WTC11 (cell line): ENCODE results near the gene MYL11. TPM values are rescaled to one million over a fixed set of nuclear protein-coding genes. Genes with fewer than 3 reads are reported as not detected.
"Not testable (repeated sequence)": the region's sequence is repeated elsewhere in the genome, so short reads cannot be mapped to it uniquely, and the experiment has no call there.

ENCODE experiments used
- ATAC-seq: fragments of 200-7000 bp; cut with Tn5 transposase; 2 replicates; pipeline ENCODE4 v1.10.0; 2021; ENCODE audit warnings: mild to moderate bottlenecking, moderate library complexity
- CTCF ChIA-PET: fragments of 300-600 bp; sonication (Branson Sonifier 250); formaldehyde crosslinking; loops from one replicate; lab custom pipeline; 2021; ENCODE audit warnings: antibody characterized with exemption; lab: Charles Lee
- POLR2A ChIA-PET: fragments of 350-600 bp; sonication (Branson Sonifier 250); formaldehyde crosslinking; loops from one replicate; lab custom pipeline; 2021; ENCODE audit warnings: antibody characterized with exemption; lab: Charles Lee
- DNase-seq: peaks from one replicate; pipeline ENCODE4 v3.0.0; 2021; ENCODE audit warnings: low spot score
- H3K27ac Mint-ChIP-seq: 2 replicates; pipeline ENCODE4 v1.8.0; 2021; ENCODE audit warnings: mixed read lengths
- H3K27me3 Mint-ChIP-seq: 2 replicates; pipeline ENCODE4 v1.8.0; 2021; ENCODE audit warnings: low read depth, mild to moderate bottlenecking, moderate library complexity, mixed read lengths
- H3K36me3 Mint-ChIP-seq: 2 replicates; pipeline ENCODE4 v1.8.0; 2021; ENCODE audit warnings: mixed read lengths
- H3K4me1 Mint-ChIP-seq: 2 replicates; pipeline ENCODE4 v1.8.0; 2022; ENCODE audit warnings: mixed read lengths
- H3K4me3 Mint-ChIP-seq: 2 replicates; pipeline ENCODE4 v1.8.0; 2021; ENCODE audit warnings: mild to moderate bottlenecking, moderate library complexity, mixed read lengths
- H3K9me3 Mint-ChIP-seq: 2 replicates; pipeline ENCODE4 v1.8.0; 2021; ENCODE audit warnings: mixed read lengths
- ATF2 ChIP-seq: sonication (generic); formaldehyde crosslinking; IDR thresholded peaks from 2 replicates; pipeline ENCODE4 v1.8.1; 2022; ENCODE audit warnings: low read depth, missing genetic modification reagents, borderline replicate concordance
- ETV6 ChIP-seq: sonication (generic); formaldehyde crosslinking; IDR thresholded peaks from 2 replicates; pipeline ENCODE4 v1.8.1; 2022; ENCODE audit warnings: mild to moderate bottlenecking, missing genetic modification reagents
- GRHL2 ChIP-seq: fragments of 250-450 bp; sonication (Bioruptor Pico); IDR thresholded peaks from 2 replicates; pipeline ENCODE4 v1.8.0; 2022; ENCODE audit warnings: mild to moderate bottlenecking, moderate library complexity; ENCODE audit not compliant: insufficient replicate concordance, severe bottlenecking
- HMGXB4 ChIP-seq: sonication (generic); formaldehyde crosslinking; IDR thresholded peaks from 2 replicates; pipeline ENCODE4 v1.8.1; 2023; ENCODE audit warnings: mild to moderate bottlenecking, moderate library complexity, missing genetic modification reagents
- NR3C1 ChIP-seq: sonication (generic); formaldehyde crosslinking; conservative IDR thresholded peaks from 2 replicates; pipeline ENCODE4 v1.8.1; 2023; ENCODE audit warnings: low read depth, mild to moderate bottlenecking, missing genetic modification reagents
- SMAD4 ChIP-seq: sonication (generic); formaldehyde crosslinking; IDR thresholded peaks from 2 replicates; pipeline ENCODE4 v1.8.0; 2022; ENCODE audit warnings: mild to moderate bottlenecking, missing genetic modification reagents
- TP53 ChIP-seq: sonication (generic); formaldehyde crosslinking; IDR thresholded peaks from 2 replicates; pipeline ENCODE4 v1.8.1; 2023; ENCODE audit warnings: mild to moderate bottlenecking, missing genetic modification reagents
- ZNF232 ChIP-seq: sonication (generic); formaldehyde crosslinking; IDR thresholded peaks from 2 replicates; pipeline ENCODE4 v1.8.0; 2022; ENCODE audit warnings: mild to moderate bottlenecking, missing genetic modification reagents
- ZNF317 ChIP-seq: sonication (generic); formaldehyde crosslinking; IDR thresholded peaks from 2 replicates; pipeline ENCODE4 v1.8.1; 2023; ENCODE audit warnings: low read depth, mild to moderate bottlenecking, moderate library complexity, missing genetic modification reagents, borderline replicate concordance
- ZNF671 ChIP-seq: fragments of 250-450 bp; sonication (Bioruptor Pico); IDR thresholded peaks from 2 replicates; pipeline ENCODE4 v1.8.0; 2021; ENCODE audit warnings: mild to moderate bottlenecking
- total RNA-seq: library from RNA; stranded (reverse); gene quantifications from 3 replicates; pipeline ENCODE4 v1.2.3, GENCODE V29; 2021
- TF ChIP-seq, protein P1 (sequence below): fragments of 250-450 bp; sonication (Bioruptor Pico); IDR thresholded peaks from 2 replicates; pipeline ENCODE4 v1.9.0; 2021; ENCODE audit warnings: mild to moderate bottlenecking, borderline replicate concordance
- TF ChIP-seq, protein P2 (sequence below): sonication (generic); formaldehyde crosslinking; IDR thresholded peaks from 2 replicates; pipeline ENCODE4 v1.8.0; 2023; ENCODE audit warnings: missing genetic modification reagents

MYL11 gene
- total RNA-seq, 1 experiment from 2014 or later: 1.3 TPM

DNA sequence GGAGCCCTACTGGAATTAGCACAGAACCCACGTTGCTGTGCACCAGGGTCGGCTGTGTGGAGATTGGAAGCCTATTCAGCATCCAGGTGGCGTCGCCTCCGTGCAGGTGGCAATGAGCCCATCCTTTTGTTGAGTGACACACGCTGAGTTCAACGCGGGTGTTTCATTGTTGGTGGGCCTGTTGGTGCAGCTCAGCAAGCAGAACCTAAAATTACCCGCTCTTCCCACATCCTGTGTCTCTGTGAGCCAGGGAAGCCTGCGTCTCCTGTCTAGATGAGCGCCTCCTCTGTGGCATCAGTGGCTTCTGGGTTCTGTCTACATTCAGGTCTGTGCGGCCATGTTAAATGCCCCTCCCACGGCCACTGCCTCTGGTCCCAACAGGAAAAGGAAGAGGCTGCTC is 34.0 kb upstream of the MYL11 start (continued):
- TF ChIP-seq, protein P1, sequence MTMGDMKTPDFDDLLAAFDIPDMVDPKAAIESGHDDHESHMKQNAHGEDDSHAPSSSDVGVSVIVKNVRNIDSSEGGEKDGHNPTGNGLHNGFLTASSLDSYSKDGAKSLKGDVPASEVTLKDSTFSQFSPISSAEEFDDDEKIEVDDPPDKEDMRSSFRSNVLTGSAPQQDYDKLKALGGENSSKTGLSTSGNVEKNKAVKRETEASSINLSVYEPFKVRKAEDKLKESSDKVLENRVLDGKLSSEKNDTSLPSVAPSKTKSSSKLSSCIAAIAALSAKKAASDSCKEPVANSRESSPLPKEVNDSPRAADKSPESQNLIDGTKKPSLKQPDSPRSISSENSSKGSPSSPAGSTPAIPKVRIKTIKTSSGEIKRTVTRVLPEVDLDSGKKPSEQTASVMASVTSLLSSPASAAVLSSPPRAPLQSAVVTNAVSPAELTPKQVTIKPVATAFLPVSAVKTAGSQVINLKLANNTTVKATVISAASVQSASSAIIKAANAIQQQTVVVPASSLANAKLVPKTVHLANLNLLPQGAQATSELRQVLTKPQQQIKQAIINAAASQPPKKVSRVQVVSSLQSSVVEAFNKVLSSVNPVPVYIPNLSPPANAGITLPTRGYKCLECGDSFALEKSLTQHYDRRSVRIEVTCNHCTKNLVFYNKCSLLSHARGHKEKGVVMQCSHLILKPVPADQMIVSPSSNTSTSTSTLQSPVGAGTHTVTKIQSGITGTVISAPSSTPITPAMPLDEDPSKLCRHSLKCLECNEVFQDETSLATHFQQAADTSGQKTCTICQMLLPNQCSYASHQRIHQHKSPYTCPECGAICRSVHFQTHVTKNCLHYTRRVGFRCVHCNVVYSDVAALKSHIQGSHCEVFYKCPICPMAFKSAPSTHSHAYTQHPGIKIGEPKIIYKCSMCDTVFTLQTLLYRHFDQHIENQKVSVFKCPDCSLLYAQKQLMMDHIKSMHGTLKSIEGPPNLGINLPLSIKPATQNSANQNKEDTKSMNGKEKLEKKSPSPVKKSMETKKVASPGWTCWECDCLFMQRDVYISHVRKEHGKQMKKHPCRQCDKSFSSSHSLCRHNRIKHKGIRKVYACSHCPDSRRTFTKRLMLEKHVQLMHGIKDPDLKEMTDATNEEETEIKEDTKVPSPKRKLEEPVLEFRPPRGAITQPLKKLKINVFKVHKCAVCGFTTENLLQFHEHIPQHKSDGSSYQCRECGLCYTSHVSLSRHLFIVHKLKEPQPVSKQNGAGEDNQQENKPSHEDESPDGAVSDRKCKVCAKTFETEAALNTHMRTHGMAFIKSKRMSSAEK (CRISPR knock-in tag): no peak
- TF ChIP-seq HMGXB4 (CRISPR knock-in tag): no peak
- TF ChIP-seq, protein P2, sequence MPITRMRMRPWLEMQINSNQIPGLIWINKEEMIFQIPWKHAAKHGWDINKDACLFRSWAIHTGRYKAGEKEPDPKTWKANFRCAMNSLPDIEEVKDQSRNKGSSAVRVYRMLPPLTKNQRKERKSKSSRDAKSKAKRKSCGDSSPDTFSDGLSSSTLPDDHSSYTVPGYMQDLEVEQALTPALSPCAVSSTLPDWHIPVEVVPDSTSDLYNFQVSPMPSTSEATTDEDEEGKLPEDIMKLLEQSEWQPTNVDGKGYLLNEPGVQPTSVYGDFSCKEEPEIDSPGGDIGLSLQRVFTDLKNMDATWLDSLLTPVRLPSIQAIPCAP (CRISPR knock-in tag): no peak
- TF ChIP-seq NR3C1 (CRISPR knock-in tag): no peak
- TF ChIP-seq ZNF671 (CRISPR knock-in tag): no peak
- TF ChIP-seq ATF2 (CRISPR knock-in tag): no peak
- no peak for TF ChIP-seq SMAD4 (CRISPR knock-in tag)

- not testable (repeated sequence) for H3K27me3 Mint-ChIP-seq, H3K9me3 Mint-ChIP-seq, DNase-seq, H3K27ac Mint-ChIP-seq, ATAC-seq, H3K4me1 Mint-ChIP-seq, H3K4me3 Mint-ChIP-seq, H3K36me3 Mint-ChIP-seq
- ChIA-PET POLR2A (interaction anchor here (0.7 kb wide), 1 partner anchor 14 kb away, joined by 7 read pairs; no protein-coding TSS in a partner anchor), CTCF (interaction anchor here (0.6 kb wide), 1 partner anchor 22 kb away, joined by 3 read pairs; no protein-coding TSS in a partner anchor)
Observed at GRCh38 chr16:30341971-30342370, 32.6 kb upstream of the MYL11 start.

DNA sequence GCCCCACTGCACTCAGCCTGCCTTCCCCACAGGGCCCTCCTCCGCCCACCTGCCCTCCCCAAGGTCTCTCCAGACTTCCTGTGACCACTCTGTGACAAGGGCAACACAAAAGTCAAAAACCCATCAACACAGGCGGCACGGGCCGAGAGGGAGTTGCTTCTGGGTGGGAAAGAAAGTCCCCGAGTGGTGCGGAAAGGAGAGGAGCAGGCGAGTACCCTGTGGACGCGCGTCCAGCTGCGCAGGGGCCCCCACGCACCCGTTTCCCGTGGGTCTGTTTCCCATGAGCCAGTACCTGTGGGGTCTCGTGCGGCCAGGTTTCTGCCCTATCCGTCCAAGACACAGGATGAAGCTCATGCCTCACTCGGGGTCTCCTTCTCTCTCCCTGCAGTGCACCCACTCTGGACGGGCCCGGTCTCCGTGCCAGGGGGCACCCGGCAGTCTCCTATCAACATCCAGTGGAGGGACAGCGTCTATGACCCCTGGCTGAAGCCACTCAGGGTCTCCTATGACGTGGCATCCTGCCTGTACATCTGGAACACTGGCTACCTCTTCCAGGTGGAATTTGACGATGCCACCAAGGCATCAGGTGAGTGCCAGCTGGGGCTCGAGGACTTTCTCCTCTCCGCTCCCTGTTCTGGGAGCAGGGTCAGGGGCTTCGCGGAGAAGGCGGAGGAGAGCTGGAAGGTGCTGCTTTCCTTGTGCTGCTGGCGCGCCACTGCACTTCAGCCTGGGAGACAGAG is 31.7 kb upstream of the MYL11 start:
- CTCF ChIA-PET: no interaction called here
- POLR2A ChIA-PET: no interaction called here
- Mint-ChIP-seq H3K36me3 (no peaks in the 10 kb centered on the region), H3K9me3 (peaks cover 5% of the 10 kb centered on the region; the same call in 1 of the 2 replicates), H3K4me3 (no peak overlapping the region), H3K27me3 (no peaks in the 10 kb centered on the region), H3K4me1 (peaks cover 4% of the 10 kb centered on the region; the same call in 1 of the 2 replicates), H3K27ac (no peak overlapping the region)
- ATAC-seq: no peak
- DNase-seq: no peak
- TF ChIP-seq ZNF317 (CRISPR knock-in tag): no peak
- TF ChIP-seq GRHL2 (CRISPR knock-in tag): no peak
- TF ChIP-seq ETV6 (CRISPR knock-in tag): no peak
- TF ChIP-seq ZNF232 (CRISPR knock-in tag): no peak
- no peak for TF ChIP-seq TP53 (CRISPR knock-in tag)

GRCh38 chr16:30343491-30343820 is 31.1 kb upstream of the MYL11 start:
- H3K4me3 Mint-ChIP-seq, DNase-seq, H3K4me1 Mint-ChIP-seq, POLR2A ChIA-PET, ATAC-seq, CTCF ChIA-PET, H3K27me3 Mint-ChIP-seq, H3K36me3 Mint-ChIP-seq, H3K9me3 Mint-ChIP-seq, H3K27ac Mint-ChIP-seq: not testable (repeated sequence)
